ENCODE measurements around the gene ARHGAP32.
"Not testable (repeated sequence)": the region's sequence is repeated elsewhere in the genome, so short reads cannot be mapped to it uniquely, and the experiment has no call there.

ARHGAP32 gene

GRCh38 chr11:129055196-129055595 lies 136.9 kb downstream of the ARHGAP32 start:
- DNase-seq (ENCODE audit: low read depth, low spot score) = no peak
- no peak overlapping the region for H3K4me3 ChIP-seq (ENCODE audit: low read length)

- H3K4me3 ChIP-seq (ENCODE audit: low read length) = no peak overlapping the region
- no peak for DNase-seq (ENCODE audit: low read depth, low spot score)
Observed at GRCh38 chr11:129048911-129049310, 143.2 kb downstream of the ARHGAP32 start.

- DNase-seq (ENCODE audit: low read depth, low spot score) = no peak
- no peak overlapping the region for H3K4me3 ChIP-seq (ENCODE audit: low read length)
Observed at GRCh38 chr11:129045150-129045549, 147.0 kb downstream of the ARHGAP32 start.

- DNase-seq (ENCODE audit: low read depth, low spot score) = no peak
Observed at GRCh38 chr11:129042503-129042902, 149.6 kb downstream of the ARHGAP32 start.

GRCh38 chr11:129041611-129042018 lies 150.5 kb downstream of the ARHGAP32 start:
- no peak overlapping the region for H3K4me3 ChIP-seq (ENCODE audit: low read length)
- no peak for DNase-seq (ENCODE audit: low read depth, low spot score)

More at GRCh38 chr11:129042503-129042902, 149.6 kb downstream of the ARHGAP32 start:
- H3K4me3 ChIP-seq (ENCODE audit: low read length) = no peak overlapping the region

GRCh38 chr11:129040934-129041333 lies 151.2 kb downstream of the ARHGAP32 start:
- DNase-seq (ENCODE audit: low read depth, low spot score) = no peak

GRCh38 chr11:129035244-129035643 lies 156.9 kb downstream of the ARHGAP32 start:
- no peak overlapping the region for H3K4me3 ChIP-seq (ENCODE audit: low read length)
- no peak for DNase-seq (ENCODE audit: low read depth, low spot score)

More at GRCh38 chr11:129040934-129041333, 151.2 kb downstream of the ARHGAP32 start:
- H3K4me3 ChIP-seq (ENCODE audit: low read length) = no peak overlapping the region

GRCh38 chr11:129034001-129034400 lies 158.1 kb downstream of the ARHGAP32 start:
- no peak overlapping the region for H3K4me3 ChIP-seq (ENCODE audit: low read length)
- DNase-seq (ENCODE audit: low read depth, low spot score) = no peak

GRCh38 chr11:129023968-129024676 lies 168.0 kb downstream of the ARHGAP32 start:
- DNase-seq (ENCODE audit: low read depth, low spot score) = no peak
- no peak overlapping the region for H3K4me3 ChIP-seq (ENCODE audit: low read length)

GRCh38 chr11:129021295-129021694 lies 170.8 kb downstream of the ARHGAP32 start:
- H3K4me3 ChIP-seq (ENCODE audit: low read length) = no peak overlapping the region
- no peak for DNase-seq (ENCODE audit: low read depth, low spot score)

- DNase-seq (ENCODE audit: low read depth, low spot score) = no peak
- H3K4me3 ChIP-seq (ENCODE audit: low read length) = no peak overlapping the region
Observed at GRCh38 chr11:129018991-129019390, 173.1 kb downstream of the ARHGAP32 start.

- DNase-seq (ENCODE audit: low read depth, low spot score) = no peak
- no peak overlapping the region for H3K4me3 ChIP-seq (ENCODE audit: low read length)
Observed at GRCh38 chr11:129018126-129018525, 174.0 kb downstream of the ARHGAP32 start.

- H3K4me3 ChIP-seq (ENCODE audit: low read length) = no peak overlapping the region
- DNase-seq (ENCODE audit: low read depth, low spot score) = no peak
Observed at GRCh38 chr11:129013737-129014475, 178.2 kb downstream of the ARHGAP32 start.

GRCh38 chr11:129012880-129013279 lies 179.2 kb downstream of the ARHGAP32 start:
- DNase-seq (ENCODE audit: low read depth, low spot score) = no peak
- no peak overlapping the region for H3K4me3 ChIP-seq (ENCODE audit: low read length)

GRCh38 chr11:129006161-129006560 lies 186.0 kb downstream of the ARHGAP32 start:
- H3K4me3 ChIP-seq (ENCODE audit: low read length) = no peak overlapping the region
- no peak for DNase-seq (ENCODE audit: low read depth, low spot score)

- H3K4me3 ChIP-seq (ENCODE audit: low read length); DNase-seq (ENCODE audit: low read depth, low spot score): not testable (repeated sequence)
Observed at GRCh38 chr11:128999165-128999564, 193.0 kb downstream of the ARHGAP32 start.

GRCh38 chr11:128988242-128988970 lies 203.7 kb downstream of the ARHGAP32 start:
- DNase-seq (ENCODE audit: low read depth, low spot score) = no peak
- no peak overlapping the region for H3K4me3 ChIP-seq (ENCODE audit: low read length)

GRCh38 chr11:128985880-128986279 lies 206.2 kb downstream of the ARHGAP32 start:
- no peak for DNase-seq (ENCODE audit: low read depth, low spot score)
- H3K4me3 ChIP-seq (ENCODE audit: low read length) = no peak overlapping the region

GRCh38 chr11:128983023-128983422 lies 209.1 kb downstream of the ARHGAP32 start:
- no peak for DNase-seq (ENCODE audit: low read depth, low spot score)
- H3K4me3 ChIP-seq (ENCODE audit: low read length) = no peak overlapping the region

GRCh38 chr11:128981254-128981653 lies 210.9 kb downstream of the ARHGAP32 start:
- no peak overlapping the region for H3K4me3 ChIP-seq (ENCODE audit: low read length)
- DNase-seq (ENCODE audit: low read depth, low spot score) = no peak
